ENCODE data around the gene NCS1. TPM values are rescaled to one million over a fixed set of nuclear protein-coding genes. Genes with fewer than 3 reads are reported as not detected.

The NCS1 gene
- polyA plus RNA-seq, 3 donors: 1.3 to 5.2 (median 3.9) TPM

GRCh38 chr9:130171226-130172148, 717 bp upstream of the NCS1 start:
- WGBS, 3 donors: 30 to 41% (median 40%) methylated on average over 44 to 45 of the region's 45 CpGs

GRCh38 chr9:130172858-130173665, 858 bp downstream of the NCS1 start:
- H3K27ac ChIP-seq (ENCODE audit: low read depth, low read length): no peak overlapping the region
- 2 to 5% (median 2%) methylated on average over 40 to 57 of the region's 57 CpGs for WGBS, 3 donors

More at GRCh38 chr9:130171226-130172148, 717 bp upstream of the NCS1 start:
- no peak overlapping the region for H3K27ac ChIP-seq (ENCODE audit: low read depth, low read length)

- WGBS, 3 donors: 71 to 89% (median 74%) methylated on average over 9 of the region's 9 CpGs
- no peak overlapping the region for H3K27ac ChIP-seq (ENCODE audit: low read depth, low read length)
These were observed 1.4 kb downstream of the NCS1 start for GRCh38 chr9:130173666-130173983.

- WGBS, 3 donors: 90 to 95% (median 91%) methylated on average over 9 of the region's 9 CpGs
- no peak overlapping the region for H3K27ac ChIP-seq (ENCODE audit: low read depth, low read length)
These were observed 1.8 kb downstream of the NCS1 start for GRCh38 chr9:130174025-130174424.

GRCh38 chr9:130174920-130175321, 2.7 kb downstream of the NCS1 start:
- WGBS, 3 donors: 71 to 83% (median 79%) methylated on average over 8 of the region's 8 CpGs
- no peak overlapping the region for H3K27ac ChIP-seq (ENCODE audit: low read depth, low read length)

- 85 to 89% (median 88%) methylated on average over 9 of the region's 9 CpGs for WGBS, 3 donors
- H3K27ac ChIP-seq (ENCODE audit: low read depth, low read length): no peak overlapping the region
These were observed 3.2 kb downstream of the NCS1 start for GRCh38 chr9:130175355-130175754.

- WGBS, 3 donors: 97 to 98% (median 98%) methylated on average over 4 to 6 of the region's 6 CpGs
- H3K27ac ChIP-seq (ENCODE audit: low read depth, low read length): no peak overlapping the region
These were observed 4.6 kb downstream of the NCS1 start for GRCh38 chr9:130176760-130177159.

GRCh38 chr9:130177898-130178805, 5.9 kb downstream of the NCS1 start:
- WGBS, 3 donors: 70 to 83% (median 74%) methylated on average over 20 of the region's 20 CpGs
- H3K27ac ChIP-seq (ENCODE audit: low read depth, low read length): no peak overlapping the region

GRCh38 chr9:130179331-130179907, 7.2 kb downstream of the NCS1 start:
- 74 to 86% (median 81%) methylated on average over 2 of the region's 2 CpGs for WGBS, 3 donors
- H3K27ac ChIP-seq (ENCODE audit: low read depth, low read length): no peak overlapping the region

GRCh38 chr9:130180516-130180915, 8.3 kb downstream of the NCS1 start:
- WGBS, 3 donors: 82 to 93% (median 91%) methylated on average over 12 of the region's 12 CpGs
- no peak overlapping the region for H3K27ac ChIP-seq (ENCODE audit: low read depth, low read length)

GRCh38 chr9:130181678-130182380, 9.6 kb downstream of the NCS1 start:
- no peak overlapping the region for H3K27ac ChIP-seq (ENCODE audit: low read depth, low read length)
- 85 to 88% (median 88%) methylated on average over 33 of the region's 33 CpGs for WGBS, 3 donors

GRCh38 chr9:130182381-130182909, 10.2 kb downstream of the NCS1 start:
- whole genome bisulfite sequencing, 3 donors: 90 to 93% (median 92%) methylated on average over 17 of the region's 17 CpGs
- no peak overlapping the region for H3K27ac ChIP-seq (ENCODE audit: low read depth, low read length)

GRCh38 chr9:130183133-130183762, 11.0 kb downstream of the NCS1 start:
- WGBS, 3 donors: 47 to 62% (median 49%) methylated on average over 7 of the region's 7 CpGs

GRCh38 chr9:130185017-130185416, 12.8 kb downstream of the NCS1 start:
- WGBS, 3 donors: 87 to 93% (median 90%) methylated on average over 15 of the region's 15 CpGs
- no peak overlapping the region for H3K27ac ChIP-seq (ENCODE audit: low read depth, low read length)

More at GRCh38 chr9:130183133-130183762, 11.0 kb downstream of the NCS1 start:
- no peak overlapping the region for H3K27ac ChIP-seq (ENCODE audit: low read depth, low read length)

- no peak overlapping the region for H3K27ac ChIP-seq (ENCODE audit: low read depth, low read length)
- WGBS, 3 donors: 70 to 84% (median 71%) methylated on average over 17 of the region's 17 CpGs
These were observed 13.4 kb downstream of the NCS1 start for GRCh38 chr9:130185490-130186031.

- no peak overlapping the region for H3K27ac ChIP-seq (ENCODE audit: low read depth, low read length)
- 71 to 83% (median 80%) methylated on average over 6 of the region's 6 CpGs for WGBS, 3 donors
These were observed 13.8 kb downstream of the NCS1 start for GRCh38 chr9:130186051-130186450.
